ENCODE measurements around the gene NINL. TPM values are rescaled to one million over a fixed set of nuclear protein-coding genes. Genes with fewer than 3 reads are reported as not detected.

Gene NINL
- 5.7 and 9.4 TPM in 2 replicates for total RNA-seq

DNA sequence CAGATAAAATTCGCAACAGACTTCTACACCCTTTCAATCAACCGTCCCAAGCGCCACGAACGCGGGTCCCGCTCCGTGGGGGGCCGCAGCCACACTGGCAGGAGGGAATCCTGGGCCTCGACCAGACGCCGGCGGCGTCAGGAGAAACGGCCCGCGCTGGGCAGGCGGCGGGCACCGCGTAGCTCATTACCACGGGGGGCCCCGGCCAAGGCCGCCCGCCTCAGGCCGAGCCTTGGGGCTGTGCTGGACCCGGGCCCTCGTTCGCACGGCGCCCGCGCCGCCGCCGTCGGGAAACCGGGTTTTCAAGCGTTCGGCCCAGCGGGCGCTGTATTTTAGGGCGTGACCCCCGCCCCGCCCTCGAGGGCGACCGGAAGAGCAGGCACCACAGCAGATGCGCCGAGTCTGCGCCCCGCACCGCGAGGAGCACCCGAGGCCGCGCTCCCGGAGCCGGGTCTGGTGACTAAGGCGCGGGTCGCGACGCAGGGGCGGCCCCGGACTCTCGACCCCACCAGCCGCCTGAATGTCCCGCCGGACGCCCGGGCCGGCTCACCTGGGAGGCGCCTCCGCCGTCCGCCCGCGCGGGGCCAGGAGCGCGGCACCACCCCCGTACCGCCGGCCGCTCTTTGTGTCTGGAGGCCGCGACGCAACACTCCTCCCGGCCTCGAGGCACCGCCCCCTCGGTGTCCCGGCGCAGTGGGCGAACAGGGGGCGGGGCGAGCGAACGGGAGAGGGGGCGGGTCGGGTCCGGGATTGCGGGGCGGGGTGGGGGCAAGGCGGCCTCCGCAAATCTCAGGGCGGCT lies at the start of gene NINL:
Gene NINL (minus strand): TSS at position 627 of the 800 bp plus-strand sequence. CDS start 58,944 bp downstream, outside the sequence.

DNA sequence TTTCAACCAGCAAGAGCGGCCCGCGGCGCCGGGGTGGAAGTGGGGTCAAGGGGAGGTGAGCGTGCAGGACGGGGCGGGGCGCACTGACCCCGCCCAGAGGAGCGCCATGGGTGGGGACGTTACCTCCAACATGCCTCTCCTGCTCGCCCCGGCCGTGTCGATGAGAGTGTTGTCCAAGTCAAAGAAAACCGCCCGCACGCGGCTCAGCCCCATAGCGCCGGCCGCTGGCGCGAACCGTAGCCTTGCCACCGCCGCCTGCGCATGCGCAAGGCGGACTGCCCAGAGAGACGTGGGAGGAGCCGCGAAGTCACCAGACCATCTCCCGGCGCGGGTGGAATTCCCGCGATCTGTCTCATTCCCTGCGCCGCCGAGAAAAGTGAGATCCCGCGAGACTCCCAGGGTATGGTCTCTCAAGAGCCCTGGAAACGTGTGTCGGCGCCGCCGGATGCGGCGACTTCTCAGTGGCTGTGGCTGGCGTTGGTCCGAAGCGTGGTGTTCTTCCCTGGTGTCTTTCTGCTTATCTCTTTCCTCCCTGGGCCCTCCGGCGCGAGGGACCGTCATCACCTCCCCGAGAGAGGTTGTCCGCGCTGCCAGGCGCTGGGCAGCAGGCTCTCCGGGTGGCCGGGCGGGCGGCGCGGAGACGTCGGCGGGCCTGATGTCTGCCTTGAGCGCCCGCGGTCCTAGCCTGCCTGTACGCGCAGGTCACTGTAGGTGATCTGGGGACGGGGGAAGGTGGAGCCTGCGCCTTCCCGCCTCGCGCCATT lies 38.6 kb upstream of the NINL start, which contains the start of gene NANP:
Gene NANP (minus strand): TSS at position 279 of the 764 bp plus-strand sequence. CDS start 66 bp downstream, at position 213.

DNA sequence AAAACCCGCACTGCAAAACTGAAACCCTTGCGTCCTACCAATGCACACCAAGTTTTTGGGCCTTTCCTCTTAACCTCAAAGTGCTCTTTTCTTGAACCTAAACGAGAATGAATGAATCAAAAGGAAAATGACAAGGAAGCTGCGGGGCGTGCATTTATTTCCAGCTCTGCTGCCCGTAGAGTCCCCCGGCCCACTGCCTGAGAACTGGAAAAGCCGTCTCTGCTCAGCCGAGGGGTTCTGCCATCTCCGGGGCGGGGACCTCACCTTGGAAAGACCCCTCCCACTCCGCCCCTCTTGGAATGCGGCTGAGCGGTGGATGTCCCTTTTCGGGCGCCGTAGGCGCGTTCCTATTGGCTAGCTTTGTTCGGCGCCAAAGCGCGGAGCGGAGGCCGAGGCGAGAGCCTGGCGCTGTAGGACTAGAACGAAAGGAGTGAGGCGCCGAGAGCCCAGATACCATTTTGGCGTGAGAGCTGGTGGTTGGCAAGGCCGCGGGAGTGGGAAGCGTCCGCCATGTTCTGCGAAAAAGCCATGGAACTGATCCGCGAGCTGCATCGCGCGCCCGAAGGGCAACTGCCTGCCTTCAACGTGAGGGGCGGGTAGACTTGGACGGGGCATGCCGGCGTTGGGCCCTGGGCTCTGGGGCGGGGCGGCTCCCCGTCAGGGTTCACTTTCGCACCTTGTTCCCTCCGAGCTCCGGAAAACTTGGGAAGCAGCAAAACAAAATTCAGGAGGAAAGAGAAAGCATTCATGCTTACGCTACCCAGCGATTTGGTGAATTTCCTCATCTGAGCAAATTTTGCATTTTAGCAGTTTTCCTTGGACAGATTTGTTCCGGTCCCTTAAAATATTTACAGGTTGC lies 177.8 kb downstream of the NINL start, which contains the start of gene GINS1:
Gene GINS1 (plus strand): TSS at position 363 of the 859 bp plus-strand sequence. CDS start 148 bp downstream, at position 511.

Other genes with a start within 250 kb of the NINL start
- gene ABHD12, start 194.7 kb downstream of the NINL start, total RNA-seq = 19.6 and 24.9 TPM in 2 replicates
- 0.88 and 1.2 TPM in 2 replicates for gene GINS1, start 177.9 kb downstream of the NINL start, total RNA-seq
- 4.1 and 5.1 TPM in 2 replicates for gene NANP, start 38.5 kb upstream of the NINL start, total RNA-seq
- gene ZNF337, start 111.3 kb upstream of the NINL start, total RNA-seq = 7.0 and 8.2 TPM in 2 replicates